ENCODE measurements around the gene QSOX1. TPM values are rescaled to one million over a fixed set of nuclear protein-coding genes. Genes with fewer than 3 reads are reported as not detected.

The QSOX1 gene
- total RNA-seq, 1 experiment from 2014 or later = 135 TPM

GRCh38 chr1:180187626-180188025 lies 33.0 kb downstream of the QSOX1 start:
- Mint-ChIP-seq H3K36me3 (peaks cover 30% of the 10 kb centered on the region), H3K4me3 (no peak overlapping the region), H3K9me3 (no peaks in the 10 kb centered on the region), H3K27ac (no peak overlapping the region), H3K4me1 (no peaks in the 10 kb centered on the region), H3K27me3 (ENCODE audit: low read depth) (no peaks in the 10 kb centered on the region)
- no peak for DNase-seq (ENCODE audit: low spot score)
- ChIA-PET POLR2A (interaction anchor here (0.9 to 1.4 kb wide), 3 partner anchors 15 to 16 kb away, joined by 3 to 4 read pairs (median 3); no protein-coding TSS in a partner anchor), CTCF (interaction anchor here (0.6 to 3.0 kb wide), 44 partner anchors 8 to 389 kb away, joined by 3 to 34 read pairs (median 6); partner anchors contain the start of gene LHX4)
- ATAC-seq = no peak
- TF ChIP-seq AR (CRISPR knock-in tag; IDR thresholded peaks at IDR 0.05) (no peak), JUN (CRISPR knock-in tag; IDR thresholded peaks at IDR 0.05) (no peak), CDX4 (CRISPR knock-in tag; IDR thresholded peaks at IDR 0.05; ENCODE audit: borderline replicate concordance) (no peak), ZNF512 (CRISPR knock-in tag; IDR thresholded peaks at IDR 0.05; ENCODE audit: borderline replicate concordance) (no peak), GRHL2 (CRISPR knock-in tag; IDR thresholded peaks at IDR 0.05; ENCODE audit: insufficient replicate concordance, severe bottlenecking) (no peak), AFF4 (CRISPR knock-in tag; IDR thresholded peaks at IDR 0.05; ENCODE audit: borderline replicate concordance) (no peak), ZNF281 (CRISPR knock-in tag; IDR thresholded peaks at IDR 0.05) (no peak)

- DNase-seq (ENCODE audit: low spot score) (peak; percentile 81), ATAC-seq (peak; percentile 88)
- H3K27me3 Mint-ChIP-seq (ENCODE audit: low read depth) = no peaks in the 10 kb centered on the region
- H3K27ac Mint-ChIP-seq = no peak overlapping the region
- H3K4me3 Mint-ChIP-seq = no peak overlapping the region
- H3K9me3 Mint-ChIP-seq = no peaks in the 10 kb centered on the region
- H3K36me3 Mint-ChIP-seq = peaks cover 35% of the 10 kb centered on the region
- CTCF ChIA-PET = interaction anchor here (0.6 to 3.0 kb wide), 45 partner anchors 9 to 390 kb away, joined by 3 to 34 read pairs (median 6); partner anchors contain the start of gene LHX4
- TF ChIP-seq CTCF (IDR thresholded peaks at IDR 0.05) (peak; percentile 79), ZNF425 (CRISPR knock-in tag; conservative IDR thresholded peaks at IDR 0.05) (no peak), ZNF396 (CRISPR knock-in tag; IDR thresholded peaks at IDR 0.05; ENCODE audit: borderline replicate concordance) (no peak), USF1 (CRISPR knock-in tag; IDR thresholded peaks at IDR 0.05) (no peak), CREM (CRISPR knock-in tag; IDR thresholded peaks at IDR 0.05) (no peak), NFATC4 (CRISPR knock-in tag; IDR thresholded peaks at IDR 0.05) (no peak), USF2 (CRISPR knock-in tag; IDR thresholded peaks at IDR 0.05) (no peak)
- POLR2A ChIA-PET = interaction anchor here (0.9 to 1.4 kb wide), 3 partner anchors 14 to 16 kb away, joined by 3 to 4 read pairs (median 3); no protein-coding TSS in a partner anchor
- no peaks in the 10 kb centered on the region for H3K4me1 Mint-ChIP-seq
Measured at GRCh38 chr1:180188091-180188506, 33.4 kb downstream of the QSOX1 start.

Measured in WTC11 (cell line).